Measurements from ENCODE around the gene UGDH. TPM values are rescaled to one million over a fixed set of nuclear protein-coding genes. Genes with fewer than 3 reads are reported as not detected.

UGDH gene
- total and polyA plus RNA-seq, 2 of the 13 experiments (the other 11 are each of a cell fraction or from before 2014, with no cell fraction given), result 99.0 to 384 TPM

DNA sequence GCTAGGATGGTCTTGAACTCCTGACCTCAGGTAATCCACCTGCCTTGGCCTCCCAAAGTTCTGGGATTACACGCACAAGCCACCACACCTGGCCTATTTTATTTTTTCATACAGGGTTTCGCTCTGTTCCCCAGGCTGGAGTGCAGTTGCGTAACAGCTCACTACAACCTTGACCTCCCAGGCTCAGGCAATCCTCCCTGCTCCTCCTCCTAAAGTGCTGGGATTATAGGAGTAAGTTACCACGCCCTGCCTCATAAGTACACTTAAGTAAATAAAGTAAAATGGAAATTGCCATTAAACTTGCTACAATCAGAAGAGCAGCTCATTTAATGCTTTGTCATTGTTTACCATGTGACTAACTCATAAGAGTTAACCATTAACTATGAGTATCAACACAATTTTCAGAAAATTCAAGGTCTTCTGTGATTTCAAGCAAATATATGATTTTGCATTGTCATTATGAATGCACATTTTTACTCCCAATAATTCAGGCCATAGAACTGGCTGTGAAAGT is 12.3 kb downstream of the UGDH start (continued):
- TF ChIP-seq, protein P1, sequence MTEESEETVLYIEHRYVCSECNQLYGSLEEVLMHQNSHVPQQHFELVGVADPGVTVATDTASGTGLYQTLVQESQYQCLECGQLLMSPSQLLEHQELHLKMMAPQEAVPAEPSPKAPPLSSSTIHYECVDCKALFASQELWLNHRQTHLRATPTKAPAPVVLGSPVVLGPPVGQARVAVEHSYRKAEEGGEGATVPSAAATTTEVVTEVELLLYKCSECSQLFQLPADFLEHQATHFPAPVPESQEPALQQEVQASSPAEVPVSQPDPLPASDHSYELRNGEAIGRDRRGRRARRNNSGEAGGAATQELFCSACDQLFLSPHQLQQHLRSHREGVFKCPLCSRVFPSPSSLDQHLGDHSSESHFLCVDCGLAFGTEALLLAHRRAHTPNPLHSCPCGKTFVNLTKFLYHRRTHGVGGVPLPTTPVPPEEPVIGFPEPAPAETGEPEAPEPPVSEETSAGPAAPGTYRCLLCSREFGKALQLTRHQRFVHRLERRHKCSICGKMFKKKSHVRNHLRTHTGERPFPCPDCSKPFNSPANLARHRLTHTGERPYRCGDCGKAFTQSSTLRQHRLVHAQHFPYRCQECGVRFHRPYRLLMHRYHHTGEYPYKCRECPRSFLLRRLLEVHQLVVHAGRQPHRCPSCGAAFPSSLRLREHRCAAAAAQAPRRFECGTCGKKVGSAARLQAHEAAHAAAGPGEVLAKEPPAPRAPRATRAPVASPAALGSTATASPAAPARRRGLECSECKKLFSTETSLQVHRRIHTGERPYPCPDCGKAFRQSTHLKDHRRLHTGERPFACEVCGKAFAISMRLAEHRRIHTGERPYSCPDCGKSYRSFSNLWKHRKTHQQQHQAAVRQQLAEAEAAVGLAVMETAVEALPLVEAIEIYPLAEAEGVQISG (CRISPR knock-in tag; IDR thresholded peaks at IDR 0.05), result peak; percentile 76
- TF ChIP-seq ZNF460 (CRISPR knock-in tag; IDR thresholded peaks at IDR 0.05; ENCODE audit: borderline replicate concordance) (peak; percentile 85; the same call in 1 of the 2 replicates), NFATC3 (CRISPR knock-in tag; IDR thresholded peaks at IDR 0.05) (no peak), MAF1 (CRISPR knock-in tag; IDR thresholded peaks at IDR 0.05; ENCODE audit: borderline replicate concordance) (peak; percentile 55; the same call in 1 of the 2 replicates), ZNF484 (CRISPR knock-in tag; IDR thresholded peaks at IDR 0.05; ENCODE audit: borderline replicate concordance, low read depth) (no peak), SP5 (CRISPR knock-in tag; IDR thresholded peaks at IDR 0.05; ENCODE audit: borderline replicate concordance, low read depth) (peak; percentile 100), FOXK1 (CRISPR knock-in tag; IDR thresholded peaks at IDR 0.05; ENCODE audit: borderline replicate concordance, low read depth) (peak; percentile 89), SOX5 (CRISPR knock-in tag; IDR thresholded peaks at IDR 0.05; ENCODE audit: borderline replicate concordance) (peak; percentile 92), HNF4G (IDR thresholded peaks at IDR 0.05; ENCODE audit: borderline replicate concordance, low read depth, low read length) (peak; percentile 59; the same call in 1 of the 2 replicates), HNF4G (CRISPR knock-in tag; IDR thresholded peaks at IDR 0.05; ENCODE audit: borderline replicate concordance, low read depth) (no peak)
- TF ChIP-seq, protein P2, sequence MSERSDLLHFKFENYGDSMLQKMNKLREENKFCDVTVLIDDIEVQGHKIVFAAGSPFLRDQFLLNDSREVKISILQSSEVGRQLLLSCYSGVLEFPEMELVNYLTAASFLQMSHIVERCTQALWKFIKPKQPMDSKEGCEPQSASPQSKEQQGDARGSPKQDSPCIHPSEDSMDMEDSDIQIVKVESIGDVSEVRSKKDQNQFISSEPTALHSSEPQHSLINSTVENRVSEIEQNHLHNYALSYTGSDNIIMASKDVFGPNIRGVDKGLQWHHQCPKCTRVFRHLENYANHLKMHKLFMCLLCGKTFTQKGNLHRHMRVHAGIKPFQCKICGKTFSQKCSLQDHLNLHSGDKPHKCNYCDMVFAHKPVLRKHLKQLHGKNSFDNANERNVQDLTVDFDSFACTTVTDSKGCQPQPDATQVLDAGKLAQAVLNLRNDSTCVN (CRISPR knock-in tag; IDR thresholded peaks at IDR 0.05; ENCODE audit: borderline replicate concordance), result peak; percentile 62; the same call in 1 of the 2 replicates
- TF ChIP-seq, protein P3, sequence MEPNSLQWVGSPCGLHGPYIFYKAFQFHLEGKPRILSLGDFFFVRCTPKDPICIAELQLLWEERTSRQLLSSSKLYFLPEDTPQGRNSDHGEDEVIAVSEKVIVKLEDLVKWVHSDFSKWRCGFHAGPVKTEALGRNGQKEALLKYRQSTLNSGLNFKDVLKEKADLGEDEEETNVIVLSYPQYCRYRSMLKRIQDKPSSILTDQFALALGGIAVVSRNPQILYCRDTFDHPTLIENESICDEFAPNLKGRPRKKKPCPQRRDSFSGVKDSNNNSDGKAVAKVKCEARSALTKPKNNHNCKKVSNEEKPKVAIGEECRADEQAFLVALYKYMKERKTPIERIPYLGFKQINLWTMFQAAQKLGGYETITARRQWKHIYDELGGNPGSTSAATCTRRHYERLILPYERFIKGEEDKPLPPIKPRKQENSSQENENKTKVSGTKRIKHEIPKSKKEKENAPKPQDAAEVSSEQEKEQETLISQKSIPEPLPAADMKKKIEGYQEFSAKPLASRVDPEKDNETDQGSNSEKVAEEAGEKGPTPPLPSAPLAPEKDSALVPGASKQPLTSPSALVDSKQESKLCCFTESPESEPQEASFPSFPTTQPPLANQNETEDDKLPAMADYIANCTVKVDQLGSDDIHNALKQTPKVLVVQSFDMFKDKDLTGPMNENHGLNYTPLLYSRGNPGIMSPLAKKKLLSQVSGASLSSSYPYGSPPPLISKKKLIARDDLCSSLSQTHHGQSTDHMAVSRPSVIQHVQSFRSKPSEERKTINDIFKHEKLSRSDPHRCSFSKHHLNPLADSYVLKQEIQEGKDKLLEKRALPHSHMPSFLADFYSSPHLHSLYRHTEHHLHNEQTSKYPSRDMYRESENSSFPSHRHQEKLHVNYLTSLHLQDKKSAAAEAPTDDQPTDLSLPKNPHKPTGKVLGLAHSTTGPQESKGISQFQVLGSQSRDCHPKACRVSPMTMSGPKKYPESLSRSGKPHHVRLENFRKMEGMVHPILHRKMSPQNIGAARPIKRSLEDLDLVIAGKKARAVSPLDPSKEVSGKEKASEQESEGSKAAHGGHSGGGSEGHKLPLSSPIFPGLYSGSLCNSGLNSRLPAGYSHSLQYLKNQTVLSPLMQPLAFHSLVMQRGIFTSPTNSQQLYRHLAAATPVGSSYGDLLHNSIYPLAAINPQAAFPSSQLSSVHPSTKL (CRISPR knock-in tag; IDR thresholded peaks at IDR 0.05), result peak; percentile 99
- TF ChIP-seq, protein P4, sequence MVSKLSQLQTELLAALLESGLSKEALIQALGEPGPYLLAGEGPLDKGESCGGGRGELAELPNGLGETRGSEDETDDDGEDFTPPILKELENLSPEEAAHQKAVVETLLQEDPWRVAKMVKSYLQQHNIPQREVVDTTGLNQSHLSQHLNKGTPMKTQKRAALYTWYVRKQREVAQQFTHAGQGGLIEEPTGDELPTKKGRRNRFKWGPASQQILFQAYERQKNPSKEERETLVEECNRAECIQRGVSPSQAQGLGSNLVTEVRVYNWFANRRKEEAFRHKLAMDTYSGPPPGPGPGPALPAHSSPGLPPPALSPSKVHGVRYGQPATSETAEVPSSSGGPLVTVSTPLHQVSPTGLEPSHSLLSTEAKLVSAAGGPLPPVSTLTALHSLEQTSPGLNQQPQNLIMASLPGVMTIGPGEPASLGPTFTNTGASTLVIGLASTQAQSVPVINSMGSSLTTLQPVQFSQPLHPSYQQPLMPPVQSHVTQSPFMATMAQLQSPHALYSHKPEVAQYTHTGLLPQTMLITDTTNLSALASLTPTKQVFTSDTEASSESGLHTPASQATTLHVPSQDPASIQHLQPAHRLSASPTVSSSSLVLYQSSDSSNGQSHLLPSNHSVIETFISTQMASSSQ (IDR thresholded peaks at IDR 0.05; ENCODE audit: low read depth), result peak; percentile 99
- TF ChIP-seq, protein P4 (CRISPR knock-in tag; IDR thresholded peaks at IDR 0.05; ENCODE audit: borderline replicate concordance), result peak; percentile 99
- TF ChIP-seq, protein P5, sequence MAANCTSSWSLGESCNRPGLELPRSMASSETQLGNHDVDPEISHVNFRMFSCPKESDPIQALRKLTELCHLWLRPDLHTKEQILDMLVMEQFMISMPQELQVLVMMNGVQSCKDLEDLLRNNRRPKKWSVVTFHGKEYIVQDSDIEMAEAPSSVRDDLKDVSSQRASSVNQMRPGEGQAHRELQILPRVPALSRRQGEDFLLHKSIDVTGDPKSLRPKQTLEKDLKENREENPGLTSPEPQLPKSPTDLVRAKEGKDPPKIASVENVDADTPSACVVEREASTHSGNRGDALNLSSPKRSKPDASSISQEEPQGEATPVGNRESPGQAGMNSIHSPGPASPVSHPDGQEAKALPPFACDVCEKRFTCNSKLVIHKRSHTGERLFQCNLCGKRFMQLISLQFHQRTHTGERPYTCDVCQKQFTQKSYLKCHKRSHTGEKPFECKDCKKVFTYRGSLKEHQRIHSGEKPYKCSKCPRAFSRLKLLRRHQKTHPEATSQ (CRISPR knock-in tag; IDR thresholded peaks at IDR 0.05; ENCODE audit: borderline replicate concordance), result peak; percentile 92; the same call in 1 of the 2 replicates
